Testis (tissue), 3 donors: ENCODE data around the gene REV3L. TPM values are rescaled to one million over a fixed set of nuclear protein-coding genes. Genes with fewer than 3 reads are reported as not detected.

ENCODE experiments used
- DNase-seq: peaks from one replicate; pipeline ENCODE4 v3.0.0-alpha.2; 2019
- H3K27ac ChIP-seq, 2 donors: fragments of 200-600 bp; sonication (generic); one replicate each; pipeline ENCODE4 v1.5.1; 2019
- H3K27me3 ChIP-seq: fragments of 200-600 bp; sonication (generic); one replicate; pipeline ENCODE4 v1.5.1; 2019
- H3K36me3 ChIP-seq: fragments of 200-600 bp; sonication (generic); one replicate; pipeline ENCODE4 v1.5.1; 2017; ENCODE audit warnings: low read depth; ENCODE audit errors: missing control alignments
- H3K4me1 ChIP-seq: fragments of 200-600 bp; sonication (generic); one replicate; pipeline ENCODE4 v1.5.1; 2019
- H3K4me3 ChIP-seq, 2 donors: fragments of 200-600 bp; sonication (generic); one replicate each; pipeline ENCODE4 v1.5.1; 2017 to 2019
- H3K9me3 ChIP-seq: fragments of 200-600 bp; sonication (generic); one replicate; pipeline ENCODE4 v1.5.1; 2017
- CTCF ChIP-seq, 3 experiments: fragments of 450-650 bp in 2 of 3; fragments of 200-600 bp in 1 of 3; sonication (generic) in 1 of 3; IDR thresholded peaks; one replicate each; pipeline ENCODE4 v1.5.1; 2016 to 2019; ENCODE audit warnings: antibody characterized with exemption in 3 of 3, mild to moderate bottlenecking in 2 of 3, moderate library complexity in 1 of 3
- POLR2A ChIP-seq: fragments of 450-650 bp; IDR thresholded peaks from one replicate; pipeline ENCODE4 v1.6.1; 2017; ENCODE audit warnings: antibody characterized with exemption, mild to moderate bottlenecking, moderate library complexity
- WGBS, 2 donors: methylation state at CpG; one replicate each; pipeline ENCODE4 v1.1.5; 2018; 5-methylcytosine and 5-hydroxymethylcytosine counted together
- intact Hi-C: fragments of 100-400 bp; cut with DNase I; formaldehyde crosslinking; loops from one replicate; pipeline ENCODE4 v1.15.1; 2023; ENCODE audit warnings: low total_unique reads
- polyA plus RNA-seq: library from polyadenylated mRNA; stranded (reverse); fragments of 350-450 nt; fragmentation: Illumina TruSeq; extraction: RNeasy Lipid Tissue Mini Kit (QIAGEN cat#74804); gene quantifications from one replicate; pipeline ENCODE4 v1.2.3, GENCODE V29; 2014; ENCODE audit warnings: low read depth, low replicate concordance; ENCODE audit not compliant: insufficient read depth
- total RNA-seq, 2 donors: library from RNA; depleted of rRNA; stranded (reverse); fragments of >200 nt; gene quantifications; one replicate each; pipeline ENCODE4 v1.2.3, GENCODE V29; 2016

Gene REV3L
- total and polyA plus RNA-seq, 3 donors from 2014 or later: 11.1 to 56.8 (median 48.8) TPM

- H3K36me3 ChIP-seq: no peaks in the 10 kb centered on the region
- no peak overlapping the region for H3K4me3 ChIP-seq
- no peak overlapping the region for H3K27ac ChIP-seq
- intact Hi-C loops: no loop called here
- no peaks in the 10 kb centered on the region for H3K9me3 ChIP-seq
- WGBS, 2 donors: 90 to 100% methylated on average over 1 of the region's 1 CpG
- H3K4me1 ChIP-seq: no peaks in the 10 kb centered on the region
- TF ChIP-seq CTCF (IDR thresholded peaks at IDR 0.05): no peak
- no peak for TF ChIP-seq POLR2A
- no peaks in the 10 kb centered on the region for H3K27me3 ChIP-seq
- DNase-seq: no peak
Observed at GRCh38 chr6:111381728-111382127, 101.3 kb downstream of the REV3L start.

- Histone ChIP-seq H3K27me3 (no peaks in the 10 kb centered on the region), H3K9me3 (no peaks in the 10 kb centered on the region)
- intact Hi-C loops: no loop called here
Observed at GRCh38 chr6:111381123-111381522, 101.9 kb downstream of the REV3L start.

GRCh38 chr6:111379831-111380230, 103.2 kb downstream of the REV3L start:
- Histone ChIP-seq H3K27me3 (no peaks in the 10 kb centered on the region), H3K9me3 (no peaks in the 10 kb centered on the region), H3K27ac (no peak overlapping the region), H3K36me3 (no peaks in the 10 kb centered on the region), H3K4me1 (no peaks in the 10 kb centered on the region), H3K4me3 (no peak overlapping the region)
- WGBS, 2 donors: 96% methylated on average over 2 of the region's 2 CpGs
- TF ChIP-seq POLR2A (no peak), CTCF (IDR thresholded peaks at IDR 0.05) (no peak)
- intact Hi-C loops: no loop called here
- no peak for DNase-seq

More at GRCh38 chr6:111381123-111381522, 101.9 kb downstream of the REV3L start:
- H3K4me1 ChIP-seq: no peaks in the 10 kb centered on the region
- H3K27ac ChIP-seq: no peak overlapping the region
- no peaks in the 10 kb centered on the region for H3K36me3 ChIP-seq
- no peak overlapping the region for H3K4me3 ChIP-seq
- TF ChIP-seq POLR2A: no peak
- no peak for TF ChIP-seq CTCF (IDR thresholded peaks at IDR 0.05)
- no peak for DNase-seq

- DNase-seq: no peak
- Histone ChIP-seq H3K4me1 (no peaks in the 10 kb centered on the region), H3K36me3 (no peaks in the 10 kb centered on the region), H3K27me3 (no peaks in the 10 kb centered on the region), H3K4me3 (no peak overlapping the region), H3K9me3 (no peaks in the 10 kb centered on the region), H3K27ac (no peak overlapping the region)
- intact Hi-C loops: no loop called here
- TF ChIP-seq POLR2A (no peak), CTCF (IDR thresholded peaks at IDR 0.05) (no peak)
Observed at GRCh38 chr6:111379302-111379701, 103.7 kb downstream of the REV3L start.

GRCh38 chr6:111377558-111378120, 105.4 kb downstream of the REV3L start:
- WGBS, 2 donors: 94 to 96% methylated on average over 2 of the region's 2 CpGs

More at GRCh38 chr6:111377558-111378120, 105.4 kb downstream of the REV3L start:
- H3K36me3 ChIP-seq: no peaks in the 10 kb centered on the region
- intact Hi-C loops: no loop called here
- no peaks in the 10 kb centered on the region for H3K4me1 ChIP-seq
- H3K27me3 ChIP-seq: no peaks in the 10 kb centered on the region
- no peak overlapping the region for H3K27ac ChIP-seq
- H3K4me3 ChIP-seq: no peak overlapping the region
- no peak for DNase-seq
- TF ChIP-seq CTCF (IDR thresholded peaks at IDR 0.05) (no peak), POLR2A (no peak)
- H3K9me3 ChIP-seq: no peaks in the 10 kb centered on the region
